Activated CD4-positive, alpha-beta T cell treated with anti-CD3 and anti-CD28 coated beads, Interleukin-10, Interleukin-2, amounts not matched to agents 100 ng/mL and 50 ng/mL, durations not matched to agents 16 hours and 8 hours (primary cell): Measurements from ENCODE around the gene VCL.
"Not testable (repeated sequence)": the region's sequence is repeated elsewhere in the genome, so short reads cannot be mapped to it uniquely, and the experiment has no call there.

Experiments
- DNase-seq: peaks from one replicate; pipeline ENCODE4 v3.0.0-alpha.2; 2020

Gene VCL

GRCh38 chr10:74044419-74044818 is 46.5 kb downstream of the VCL start:
- no peak for DNase-seq

GRCh38 chr10:74047304-74047703 is 49.4 kb downstream of the VCL start:
- no peak for DNase-seq

- DNase-seq, result no peak
Observed at GRCh38 chr10:74047871-74048270, 50.0 kb downstream of the VCL start.

- no peak for DNase-seq
Observed at GRCh38 chr10:74048433-74048832, 50.5 kb downstream of the VCL start.

- no peak for DNase-seq
Observed at GRCh38 chr10:74049955-74050354, 52.0 kb downstream of the VCL start.

- no peak for DNase-seq
Observed at GRCh38 chr10:74050653-74051052, 52.7 kb downstream of the VCL start.

GRCh38 chr10:74051736-74052342 is 53.9 kb downstream of the VCL start:
- DNase-seq, result no peak

- no peak for DNase-seq
Observed at GRCh38 chr10:74052994-74053393, 55.1 kb downstream of the VCL start.

- DNase-seq, result no peak
Observed at GRCh38 chr10:74055383-74056049, 57.6 kb downstream of the VCL start.

- DNase-seq, result peak; percentile 81
Observed at GRCh38 chr10:74056050-74056818, 58.3 kb downstream of the VCL start.

- DNase-seq, result peak; percentile 30
Observed at GRCh38 chr10:74058071-74058470, 60.2 kb downstream of the VCL start.

GRCh38 chr10:74058658-74059057 is 60.7 kb downstream of the VCL start:
- peak; percentile 30 for DNase-seq

- no peak for DNase-seq
Observed at GRCh38 chr10:74061104-74061503, 63.2 kb downstream of the VCL start.

- DNase-seq, result not testable (repeated sequence)
Observed at GRCh38 chr10:74061978-74062377, 64.1 kb downstream of the VCL start.

- DNase-seq, result no peak
Observed at GRCh38 chr10:74063256-74063655, 65.3 kb downstream of the VCL start.

- no peak for DNase-seq
Observed at GRCh38 chr10:74067373-74068352, 69.7 kb downstream of the VCL start.

GRCh38 chr10:74071157-74071556 is 73.2 kb downstream of the VCL start:
- no peak for DNase-seq

GRCh38 chr10:74072503-74072902 is 74.6 kb downstream of the VCL start:
- no peak for DNase-seq

- DNase-seq, result no peak
Observed at GRCh38 chr10:74075906-74076305, 78.0 kb downstream of the VCL start.

GRCh38 chr10:74076961-74077360 is 79.0 kb downstream of the VCL start:
- no peak for DNase-seq

- DNase-seq, result no peak
Observed at GRCh38 chr10:74077416-74077815, 79.5 kb downstream of the VCL start.

- DNase-seq, result peak; percentile 80
Observed at GRCh38 chr10:74078037-74078436, 80.1 kb downstream of the VCL start.
